ENCODE results near the gene SV2C. TPM values are rescaled to one million over a fixed set of nuclear protein-coding genes. Genes with fewer than 3 reads are reported as not detected.

Gene SV2C
- total RNA-seq (2022; extraction: Qiagen RNA extraction; ENCODE audit: low read depth), result not detected in 5 replicates

GRCh38 chr5:76082772-76083554, at the start of gene SV2C:
SV2C (plus strand) TSS chr5:76083383; CDS start chr5:76131751, 48,368 bp downstream.

GRCh38 chr5:76402886-76403765, 319.9 kb downstream of the SV2C start, which contains the start of gene IQGAP2:
IQGAP2 (plus strand) TSS chr5:76403285; CDS start chr5:76403546, 261 bp downstream.

Measured in A549 treated with DMSO at 1 μM for 4 hours (cell line).